Ovary (tissue), 9 donors: ENCODE results near the gene RARRES2. TPM values are rescaled to one million over a fixed set of nuclear protein-coding genes. Genes with fewer than 3 reads are reported as not detected.

Experiments used
- DNase-seq, 5 donors: peaks; one replicate each; pipeline ENCODE4 v3.0.0-alpha.2; 2019 to 2020
- H3K27ac ChIP-seq, 2 donors: fragments of 200-600 bp; one replicate each; pipeline versions ENCODE4 v1.5.1 to v1.8.0; 2019 to 2022
- H3K27me3 ChIP-seq: fragments of 200-600 bp; one replicate; pipeline ENCODE4 v1.8.0; 2022
- H3K36me3 ChIP-seq: fragments of 200-600 bp; sonication (generic); one replicate; pipeline ENCODE4 v1.5.1; 2019
- H3K4me1 ChIP-seq: one replicate; pipeline ENCODE4 v1.8.1; 2013; ENCODE audit warnings: mild to moderate bottlenecking, moderate library complexity; ENCODE audit not compliant: insufficient read depth
- H3K4me3 ChIP-seq: fragments of 200-600 bp; sonication (generic); one replicate; pipeline ENCODE4 v1.5.1; 2017
- H3K9me3 ChIP-seq, 2 donors: fragments of 200-600 bp in 1 of 2; sonication (generic) in 1 of 2; one replicate each; pipeline versions ENCODE4 v1.5.1 to v1.8.1; 2013 to 2019; ENCODE audit warnings: mild to moderate bottlenecking in 1 of 2, moderate library complexity in 1 of 2
- EP300 ChIP-seq: sonication (generic); formaldehyde crosslinking; IDR thresholded peaks from one replicate; pipeline ENCODE4 v1.6.1; 2017; ENCODE audit warnings: antibody characterized with exemption
- POLR2A ChIP-seq: fragments of 450-650 bp; IDR thresholded peaks from one replicate; pipeline ENCODE4 v1.6.1; 2017; ENCODE audit warnings: antibody characterized with exemption, mild to moderate bottlenecking, moderate library complexity
- WGBS, 3 donors: extraction: QIAGEN DNeasy Blood & Tissue Kit in 1 of 3; methylation state at CpG; one replicate each; pipeline versions ENCODE4 v1.1.5 to v1.1.7; 2013 to 2017; 5-methylcytosine and 5-hydroxymethylcytosine counted together
- intact Hi-C, 4 donors: fragments of 100-400 bp; cut with DNase I; formaldehyde crosslinking; loops; one replicate each; pipeline versions ENCODE4 v1.11.0 to v1.15.1; 2022 to 2023
- polyA plus RNA-seq, 2 donors: library from polyadenylated mRNA; stranded (reverse); fragments of 200-250 nt in 1 of 2; fragments of 350-450 nt in 1 of 2; fragmentation: Illumina TruSeq in 1 of 2; extraction: RNeasy Lipid Tissue Mini Kit (QIAGEN cat#74804) in 1 of 2; gene quantifications; one replicate each; pipeline ENCODE4 v1.2.3, GENCODE V29; 2013 to 2014
- total RNA-seq, 7 donors: library from RNA; depleted of rRNA in 2 of 7; stranded (reverse); fragments of >200 nt in 2 of 7; fragmentation: NEBNext Ultra II Directional in 3 of 7; extraction: Animal tissue kit (Norgen Biotek cat#: 25700) in 3 of 7; gene quantifications; one replicate each; pipeline versions ENCODE4 v1.1.0 to v1.2.4, GENCODE V29; 2016 to 2023
- TF ChIP-seq, protein P1 (sequence below), 3 donors: fragments of 450-650 bp in 2 of 3; fragments of 200-600 bp in 1 of 3; IDR thresholded peaks; one replicate each; pipeline versions ENCODE4 v1.5.1 to v1.8.0; 2016 to 2022; ENCODE audit warnings: antibody characterized with exemption in 3 of 3, mild to moderate bottlenecking in 1 of 3
- donor health status: DM: no; HTN: no; CAD: no; lungs with moderate emphysema.
- donor health status: DM: no; HTN: no; CAD: no.
- donor health status: Bipolar disorder and iron deficiency.
- donor health status: DM: yes; HTN: yes; CAD: no.
- donor health status: DM: no; HTN: no; CAD: no.
- donor health status: DM: yes; HTN: yes; CAD: no.

The RARRES2 gene
- total and polyA plus RNA-seq, 9 donors: 92.5 to 761 (median 518) TPM

- 70 to 83% (median 76%) methylated on average over 21 of the region's 21 CpGs for WGBS, 3 donors
- peak in 1 of 5 donors; percentile 32 for DNase-seq
- no peak overlapping the region for H3K4me3 ChIP-seq
- intact Hi-C loops: no loop called here
- H3K9me3 ChIP-seq: no peaks in the 10 kb centered on the region
- TF ChIP-seq, protein P1, sequence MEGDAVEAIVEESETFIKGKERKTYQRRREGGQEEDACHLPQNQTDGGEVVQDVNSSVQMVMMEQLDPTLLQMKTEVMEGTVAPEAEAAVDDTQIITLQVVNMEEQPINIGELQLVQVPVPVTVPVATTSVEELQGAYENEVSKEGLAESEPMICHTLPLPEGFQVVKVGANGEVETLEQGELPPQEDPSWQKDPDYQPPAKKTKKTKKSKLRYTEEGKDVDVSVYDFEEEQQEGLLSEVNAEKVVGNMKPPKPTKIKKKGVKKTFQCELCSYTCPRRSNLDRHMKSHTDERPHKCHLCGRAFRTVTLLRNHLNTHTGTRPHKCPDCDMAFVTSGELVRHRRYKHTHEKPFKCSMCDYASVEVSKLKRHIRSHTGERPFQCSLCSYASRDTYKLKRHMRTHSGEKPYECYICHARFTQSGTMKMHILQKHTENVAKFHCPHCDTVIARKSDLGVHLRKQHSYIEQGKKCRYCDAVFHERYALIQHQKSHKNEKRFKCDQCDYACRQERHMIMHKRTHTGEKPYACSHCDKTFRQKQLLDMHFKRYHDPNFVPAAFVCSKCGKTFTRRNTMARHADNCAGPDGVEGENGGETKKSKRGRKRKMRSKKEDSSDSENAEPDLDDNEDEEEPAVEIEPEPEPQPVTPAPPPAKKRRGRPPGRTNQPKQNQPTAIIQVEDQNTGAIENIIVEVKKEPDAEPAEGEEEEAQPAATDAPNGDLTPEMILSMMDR (IDR thresholded peaks at IDR 0.05): no peak
- TF ChIP-seq EP300: no peak
- no peak for TF ChIP-seq POLR2A
- no peaks in the 10 kb centered on the region for H3K27me3 ChIP-seq
- peaks cover 6% of the 10 kb centered on the region for H3K4me1 ChIP-seq
- no peak overlapping the region for H3K27ac ChIP-seq
- H3K36me3 ChIP-seq: no peaks in the 10 kb centered on the region
Observed at GRCh38 chr7:150373049-150373801, 31.8 kb upstream of the RARRES2 start.

- Histone ChIP-seq H3K4me1 (peaks cover 6% of the 10 kb centered on the region), H3K27me3 (no peaks in the 10 kb centered on the region), H3K9me3 (no peaks in the 10 kb centered on the region), H3K4me3 (no peak overlapping the region), H3K27ac (no peak overlapping the region), H3K36me3 (no peaks in the 10 kb centered on the region)
- peak in 1 of 5 donors; percentile 43 for DNase-seq
- 83 to 84% (median 83%) methylated on average over 69 to 79 of the region's 79 CpGs for WGBS, 3 donors
- intact Hi-C loops: no loop called here
- TF ChIP-seq, protein P1 (IDR thresholded peaks at IDR 0.05): no peak
- no peak for TF ChIP-seq EP300
- no peak for TF ChIP-seq POLR2A
Observed at GRCh38 chr7:150372271-150373048, 31.0 kb upstream of the RARRES2 start.

DNA sequence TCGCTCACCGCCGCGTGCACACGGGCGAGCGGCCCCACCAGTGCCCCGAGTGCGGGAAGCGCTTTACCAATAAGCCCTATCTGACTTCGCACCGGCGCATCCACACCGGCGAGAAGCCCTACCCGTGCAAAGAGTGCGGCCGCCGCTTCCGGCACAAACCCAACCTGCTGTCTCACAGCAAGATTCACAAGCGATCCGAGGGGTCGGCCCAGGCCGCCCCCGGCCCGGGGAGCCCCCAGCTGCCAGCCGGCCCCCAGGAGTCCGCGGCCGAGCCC lies 30.5 kb upstream of the RARRES2 start:
- Histone ChIP-seq H3K36me3 (no peaks in the 10 kb centered on the region), H3K27ac (no peak overlapping the region), H3K9me3 (no peaks in the 10 kb centered on the region), H3K4me1 (peaks cover 6% of the 10 kb centered on the region), H3K4me3 (no peak overlapping the region), H3K27me3 (no peaks in the 10 kb centered on the region)
- DNase-seq: no peak
- TF ChIP-seq, protein P1 (IDR thresholded peaks at IDR 0.05): no peak
- TF ChIP-seq POLR2A (no peak), EP300 (no peak)
- intact Hi-C loops: no loop called here
- 90 to 91% (median 90%) methylated on average over 26 to 30 of the region's 30 CpGs for WGBS, 3 donors

DNA sequence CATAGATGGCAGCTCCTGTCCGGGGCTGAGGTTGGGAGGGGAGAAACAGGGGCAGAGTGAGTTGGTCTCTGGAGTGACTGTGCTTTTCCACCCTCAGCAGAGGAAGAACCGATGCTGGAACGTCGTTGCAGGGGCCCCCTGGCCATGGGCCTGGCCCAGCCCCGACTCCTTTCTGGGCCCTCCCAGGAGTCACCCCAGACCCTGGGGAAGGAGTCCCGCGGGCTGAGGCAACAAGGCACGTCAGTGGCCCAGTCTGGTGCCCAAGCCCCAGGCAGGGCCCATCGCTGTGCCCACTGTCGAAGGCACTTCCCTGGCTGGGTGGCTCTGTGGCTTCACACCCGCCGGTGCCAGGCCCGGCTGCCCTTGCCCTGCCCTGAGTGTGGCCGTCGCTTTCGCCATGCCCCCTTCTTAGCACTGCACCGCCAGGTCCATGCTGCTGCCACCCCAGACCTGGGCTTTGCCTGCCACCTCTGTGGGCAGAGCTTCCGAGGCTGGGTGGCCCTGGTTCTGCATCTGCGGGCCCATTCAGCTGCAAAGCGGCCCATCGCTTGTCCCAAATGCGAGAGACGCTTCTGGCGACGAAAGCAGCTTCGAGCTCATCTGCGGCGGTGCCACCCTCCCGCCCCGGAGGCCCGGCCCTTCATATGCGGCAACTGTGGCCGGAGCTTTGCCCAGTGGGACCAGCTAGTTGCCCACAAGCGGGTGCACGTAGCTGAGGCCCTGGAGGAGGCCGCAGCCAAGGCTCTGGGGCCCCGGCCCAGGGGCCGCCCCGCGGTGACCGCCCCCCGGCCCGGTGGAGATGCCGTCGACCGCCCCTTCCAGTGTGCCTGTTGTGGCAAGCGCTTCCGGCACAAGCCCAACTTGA lies 29.9 kb upstream of the RARRES2 start:
- intact Hi-C loops: no loop called here
- no peaks in the 10 kb centered on the region for H3K36me3 ChIP-seq
- 78 to 83% (median 79%) methylated on average over 48 of the region's 48 CpGs for WGBS, 3 donors
- H3K4me3 ChIP-seq: no peak overlapping the region
- TF ChIP-seq POLR2A (no peak), EP300 (no peak)
- TF ChIP-seq, protein P1 (IDR thresholded peaks at IDR 0.05): no peak
- no peaks in the 10 kb centered on the region for H3K9me3 ChIP-seq
- H3K4me1 ChIP-seq: peaks cover 6% of the 10 kb centered on the region
- no peaks in the 10 kb centered on the region for H3K27me3 ChIP-seq
- DNase-seq: no peak
- H3K27ac ChIP-seq: no peak overlapping the region
